Small intestine (tissue), 7 donors: ENCODE results near the gene JSRP1. TPM values are rescaled to one million over a fixed set of nuclear protein-coding genes. Genes with fewer than 3 reads are reported as not detected.

Experiments
- DNase-seq, 2 donors: peaks; one replicate each; pipeline versions ENCODE4 v3.0.0 to v3.0.0-alpha.2; 2013
- FAIRE-seq: peaks from 2 replicates; lab custom pipeline; 2012; peaks lifted over from hg19 to GRCh38; lab: Jason Lieb, UNC
- H3K27ac ChIP-seq, 3 donors: one replicate each; pipeline ENCODE4 v1.5.1; 2013; ENCODE audit warnings: low read length in 2 of 3, mild to moderate bottlenecking in 2 of 3, control low read depth in 1 of 3, inconsistent platforms in 1 of 3, low read depth in 1 of 3, moderate library complexity in 1 of 3
- H3K27me3 ChIP-seq, 3 donors: one replicate each; pipeline ENCODE4 v1.6.1; 2013; ENCODE audit warnings: low read length in 3 of 3, inconsistent platforms in 1 of 3; ENCODE audit not compliant: control insufficient read depth in 3 of 3, insufficient read depth in 3 of 3
- H3K36me3 ChIP-seq, 3 donors: one replicate each; pipeline ENCODE4 v1.6.1; 2013; ENCODE audit warnings: low read length in 3 of 3, inconsistent platforms in 1 of 3, low read depth in 1 of 3, mild to moderate bottlenecking in 1 of 3, moderate library complexity in 1 of 3; ENCODE audit not compliant: control insufficient read depth in 3 of 3, insufficient read depth in 2 of 3
- H3K4me1 ChIP-seq, 3 donors: one replicate each; pipeline ENCODE4 v1.6.1; 2013; ENCODE audit warnings: low read length in 2 of 3, inconsistent platforms in 1 of 3, low read depth in 1 of 3, mild to moderate bottlenecking in 1 of 3, moderate library complexity in 1 of 3; ENCODE audit not compliant: control insufficient read depth in 3 of 3, insufficient read depth in 2 of 3
- H3K4me3 ChIP-seq, 3 donors: one replicate each; pipeline ENCODE4 v1.5.1; 2013; ENCODE audit warnings: low read length in 3 of 3, control low read depth in 1 of 3, inconsistent platforms in 1 of 3, low read depth in 1 of 3, mild to moderate bottlenecking in 1 of 3, moderate library complexity in 1 of 3
- H3K9me3 ChIP-seq, 2 donors: one replicate each; pipeline ENCODE4 v1.6.1; 2013; ENCODE audit warnings: low read depth in 1 of 2, low read length in 1 of 2; ENCODE audit not compliant: control insufficient read depth in 2 of 2, insufficient read depth in 1 of 2
- WGBS, 3 donors: extraction: QIAGEN DNeasy Blood & Tissue Kit; methylation state at CpG; one replicate each; pipeline ENCODE4 v1.1.7; 2013; 5-methylcytosine and 5-hydroxymethylcytosine counted together
- polyA plus RNA-seq, 4 donors: library from polyadenylated mRNA; stranded (reverse) in 3 of 4; unstranded in 1 of 4; fragments of 200-250 nt in 3 of 4; fragments of 120-200 nt in 1 of 4; gene quantifications; one replicate each; pipeline versions ENCODE4 v1.2.1 to v1.2.3, GENCODE V29; 2013
- donor health status: healthy with polysubstance abuse.
- donor health status: control.
- donor health status: control.
- donor health status: Bipolar disorder and iron deficiency.
- donor health status: healthy.

The JSRP1 gene
- polyA plus RNA-seq, 4 donors, result 0.69 to 2.4 (median 1.6) TPM

DNA sequence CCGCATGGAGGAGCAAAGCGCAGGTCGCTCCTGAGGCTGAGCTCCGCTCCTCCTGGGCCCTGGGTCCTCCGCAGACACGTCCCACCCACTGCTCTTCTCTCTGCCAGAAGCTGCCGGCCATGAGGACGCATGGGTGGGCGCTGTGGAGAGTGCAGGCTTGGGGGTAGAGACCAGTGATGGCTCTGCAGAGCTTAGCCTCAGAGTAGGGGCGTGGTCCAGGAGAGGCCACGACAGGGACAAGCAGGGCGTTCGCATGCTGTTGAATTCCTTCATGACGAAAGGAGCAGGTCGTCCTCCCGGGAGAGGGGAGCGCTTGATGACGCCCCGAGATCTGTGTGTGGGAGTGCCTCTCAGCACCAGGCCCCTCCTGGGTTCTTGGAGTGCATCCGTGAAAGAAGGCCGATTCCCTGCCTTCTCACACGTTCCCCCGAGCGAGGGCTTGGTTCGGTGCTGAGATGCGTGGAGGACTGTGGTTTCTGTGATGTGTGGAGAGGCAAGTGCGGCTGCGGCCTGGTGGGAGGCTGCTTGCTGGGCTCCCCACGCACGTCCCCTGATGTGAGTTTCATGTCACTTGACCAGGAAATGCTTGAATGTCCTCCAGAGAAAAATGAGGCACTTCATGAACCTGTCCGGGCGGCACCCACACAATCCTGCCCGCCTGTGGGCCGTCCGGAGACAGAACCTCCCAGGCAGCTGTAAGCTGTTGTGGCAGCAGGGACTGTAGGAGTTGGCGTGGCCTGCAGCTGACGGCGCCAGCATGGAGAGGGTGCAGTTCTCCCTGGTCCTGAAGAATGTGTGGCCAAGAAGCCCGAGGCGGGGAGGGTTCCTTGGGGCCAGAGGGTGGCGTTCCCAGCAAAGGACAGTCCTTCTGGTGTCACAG is 15.1 kb downstream of the JSRP1 start:
- FAIRE-seq (no peak), DNase-seq (peak; percentile 66 to 77)
- peaks cover 17 to 79% (median 27%) of the 10 kb centered on the region in 3 donors for H3K36me3 ChIP-seq
- peaks cover 11 to 74% (median 21%) of the 10 kb centered on the region in 3 donors for H3K4me1 ChIP-seq
- no peaks in the 10 kb centered on the region for H3K27me3 ChIP-seq
- H3K4me3 ChIP-seq, result peak overlapping the region in 1 of 3 donors; percentile 44
- peaks cover 0 to 2% of the 10 kb centered on the region in 2 donors for H3K9me3 ChIP-seq
- H3K27ac ChIP-seq, result peak overlapping the region; percentile 53 to 93 (median 79)
- 30 to 63% (median 45%) methylated on average over 41 of the region's 41 CpGs for WGBS, 3 donors

DNA sequence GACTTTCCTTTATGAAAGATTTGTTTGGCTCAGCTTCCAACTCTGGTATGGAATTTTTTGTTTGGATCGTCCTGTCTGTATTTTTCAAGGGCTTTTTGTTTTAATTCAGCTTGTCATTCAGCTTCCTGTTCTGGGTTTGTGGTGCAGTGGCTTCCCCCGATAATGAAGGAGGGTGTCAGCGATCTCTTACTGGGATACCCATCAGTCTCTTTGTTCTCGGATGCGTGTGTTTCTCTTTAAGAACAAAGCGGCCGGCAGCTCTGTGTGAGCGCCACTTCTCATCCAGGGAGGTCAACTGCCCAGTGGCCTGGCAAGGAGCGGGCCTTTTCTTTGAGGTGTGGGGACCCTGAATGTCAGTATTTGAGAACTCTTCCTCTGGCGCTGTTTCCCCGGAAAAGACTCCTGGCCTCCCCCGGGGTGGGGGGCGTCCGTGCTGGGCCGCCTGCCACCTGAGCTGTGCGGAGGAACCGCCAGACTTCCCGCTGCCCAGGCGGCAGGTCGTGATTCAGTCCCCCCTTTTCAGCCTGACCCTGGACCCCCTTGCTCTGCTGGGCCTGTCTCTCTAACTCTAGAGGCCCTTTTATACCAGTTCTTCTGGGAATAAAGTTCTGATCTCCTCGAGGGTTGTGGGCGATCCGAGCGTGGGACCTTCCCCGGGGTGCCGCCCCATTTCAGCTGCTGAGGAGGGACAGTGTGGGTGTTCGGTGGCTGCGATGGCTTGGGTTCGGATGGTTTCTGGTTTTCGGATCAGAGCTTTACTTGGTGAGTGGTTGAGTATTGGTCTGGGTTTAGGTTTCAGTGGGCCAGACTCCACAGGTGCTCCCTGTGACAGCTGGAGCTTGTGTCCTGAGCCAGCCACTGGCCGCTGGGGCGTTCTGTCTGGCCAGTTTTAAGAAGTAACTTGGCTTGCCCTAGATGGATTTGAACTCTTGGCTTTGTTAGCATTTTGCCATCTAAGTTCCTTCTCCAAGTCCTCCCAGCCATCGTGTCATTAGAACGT is 16.1 kb downstream of the JSRP1 start:
- WGBS, 3 donors, result 33 to 52% (median 34%) methylated on average over 34 of the region's 34 CpGs
- Histone ChIP-seq H3K36me3 (peaks cover 8 to 69% (median 17%) of the 10 kb centered on the region in 3 donors), H3K4me3 (peak overlapping the region; percentile 18 to 44 (median 40)), H3K9me3 (peaks cover 0 to 2% of the 10 kb centered on the region in 2 donors), H3K4me1 (peaks cover 11 to 76% (median 21%) of the 10 kb centered on the region in 3 donors), H3K27ac (peak overlapping the region; percentile 52 to 93 (median 79)), H3K27me3 (no peaks in the 10 kb centered on the region)
- no peak for FAIRE-seq
- no peak for DNase-seq

DNA sequence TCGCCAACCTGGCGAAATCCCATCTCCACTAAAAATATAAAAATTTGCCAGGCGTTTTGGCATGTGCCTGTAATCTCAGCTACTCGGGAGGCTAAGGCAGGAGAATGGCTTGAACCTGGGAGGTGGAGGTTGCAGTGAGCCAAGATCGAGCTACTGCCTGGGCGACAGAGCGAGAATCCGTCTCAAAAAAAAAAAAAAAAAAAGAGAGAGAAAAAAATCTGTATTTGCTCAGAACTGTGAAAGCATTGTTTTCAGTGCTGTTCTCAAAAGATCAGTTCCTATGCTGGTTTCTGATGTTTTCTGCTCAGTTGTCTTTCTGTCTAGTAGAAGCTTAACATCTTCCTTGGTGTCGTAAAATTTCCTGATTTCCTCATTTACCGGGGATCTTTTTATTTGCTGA is 17.0 kb downstream of the JSRP1 start:
- FAIRE-seq (no peak), DNase-seq (no peak)
- H3K9me3 ChIP-seq, result peaks cover 0 to 2% of the 10 kb centered on the region in 2 donors
- peaks cover 11 to 78% (median 20%) of the 10 kb centered on the region in 3 donors for H3K4me1 ChIP-seq
- H3K27me3 ChIP-seq, result no peaks in the 10 kb centered on the region
- no peak overlapping the region for H3K4me3 ChIP-seq
- 49 to 57% (median 55%) methylated on average over 10 of the region's 10 CpGs for WGBS, 3 donors
- H3K36me3 ChIP-seq, result peaks cover 2 to 69% (median 10%) of the 10 kb centered on the region in 3 donors
- peak overlapping the region in 1 of 3 donors; percentile 93 for H3K27ac ChIP-seq

DNA sequence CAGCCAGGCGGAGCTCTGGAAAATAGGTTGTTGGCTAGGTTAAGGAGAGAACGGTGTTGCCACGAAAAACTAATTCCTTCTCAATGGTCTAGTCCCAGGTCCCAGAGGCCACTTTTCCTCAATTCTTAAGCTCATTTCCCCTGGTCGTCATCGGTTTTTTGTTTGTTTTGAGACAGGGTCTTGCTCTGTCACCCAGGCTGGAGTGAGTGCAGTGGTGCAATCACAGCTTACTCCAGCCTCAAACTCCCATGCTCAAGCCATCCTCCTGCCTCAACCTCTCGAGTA is 18.4 kb downstream of the JSRP1 start:
- H3K27me3 ChIP-seq, result no peaks in the 10 kb centered on the region
- peak overlapping the region in 2 of 3 donors; percentile 97 to 99 for H3K27ac ChIP-seq
- peaks cover 9 to 77% (median 11%) of the 10 kb centered on the region in 3 donors for H3K4me1 ChIP-seq
- peaks cover 0 to 69% (median 5%) of the 10 kb centered on the region in 3 donors for H3K36me3 ChIP-seq
- DNase-seq (no peak), FAIRE-seq (no peak)
- WGBS, 3 donors, result 59 to 81% (median 78%) methylated on average over 6 of the region's 6 CpGs
- peak overlapping the region in 1 of 3 donors; percentile 71 for H3K4me3 ChIP-seq
- H3K9me3 ChIP-seq, result peaks cover 0 to 2% of the 10 kb centered on the region in 2 donors

DNA sequence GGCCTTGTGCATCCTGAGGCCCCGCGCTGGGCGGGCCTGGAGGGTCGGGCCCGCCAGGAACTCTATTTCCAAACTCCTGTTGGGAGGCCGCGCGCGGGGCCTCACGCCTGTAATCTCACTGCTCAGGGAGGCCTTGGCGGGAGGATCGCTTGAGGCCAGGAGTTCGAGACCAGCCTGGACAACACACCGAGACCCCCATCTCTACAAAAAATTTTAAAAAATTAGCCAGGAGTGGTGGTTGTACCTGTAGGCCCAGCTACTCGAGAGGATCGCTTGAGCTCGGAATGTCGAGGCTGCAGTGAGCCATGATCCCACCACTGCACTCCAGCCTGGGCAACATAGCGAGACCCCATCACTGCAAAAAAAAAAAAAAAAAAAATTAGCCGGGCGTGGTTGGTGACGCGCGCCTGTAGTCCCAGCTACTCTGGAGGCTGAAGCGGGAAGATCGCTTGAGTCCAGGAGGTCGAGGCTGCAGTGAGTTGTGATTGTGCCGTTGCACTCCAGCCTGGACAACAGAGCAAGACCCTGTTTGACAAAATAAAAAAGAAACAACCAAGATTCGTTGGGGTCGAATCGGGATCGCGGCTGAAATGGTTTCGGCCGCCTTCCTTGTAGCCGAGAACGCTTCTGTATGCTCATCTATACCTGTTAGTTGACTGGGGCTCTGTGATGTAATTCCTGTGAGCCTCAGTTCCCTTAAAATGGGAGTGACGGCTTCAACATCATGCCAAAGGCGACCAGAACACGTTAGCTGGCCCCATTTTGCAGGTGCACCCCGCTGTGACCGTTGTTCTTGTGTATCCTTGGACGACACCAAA is 19.0 kb downstream of the JSRP1 start:
- Histone ChIP-seq H3K4me3 (peak overlapping the region; percentile 71 to 98 (median 80)), H3K4me1 (peaks cover 4 to 71% (median 11%) of the 10 kb centered on the region in 3 donors), H3K36me3 (peaks cover 3 to 70% (median 5%) of the 10 kb centered on the region in 3 donors), H3K27ac (peak overlapping the region; percentile 97 to 100 (median 99)), H3K27me3 (no peaks in the 10 kb centered on the region), H3K9me3 (peaks cover 0 to 2% of the 10 kb centered on the region in 2 donors)
- 33 to 42% (median 39%) methylated on average over 42 to 43 of the region's 43 CpGs for WGBS, 3 donors
- FAIRE-seq (no peak), DNase-seq (no peak)

DNA sequence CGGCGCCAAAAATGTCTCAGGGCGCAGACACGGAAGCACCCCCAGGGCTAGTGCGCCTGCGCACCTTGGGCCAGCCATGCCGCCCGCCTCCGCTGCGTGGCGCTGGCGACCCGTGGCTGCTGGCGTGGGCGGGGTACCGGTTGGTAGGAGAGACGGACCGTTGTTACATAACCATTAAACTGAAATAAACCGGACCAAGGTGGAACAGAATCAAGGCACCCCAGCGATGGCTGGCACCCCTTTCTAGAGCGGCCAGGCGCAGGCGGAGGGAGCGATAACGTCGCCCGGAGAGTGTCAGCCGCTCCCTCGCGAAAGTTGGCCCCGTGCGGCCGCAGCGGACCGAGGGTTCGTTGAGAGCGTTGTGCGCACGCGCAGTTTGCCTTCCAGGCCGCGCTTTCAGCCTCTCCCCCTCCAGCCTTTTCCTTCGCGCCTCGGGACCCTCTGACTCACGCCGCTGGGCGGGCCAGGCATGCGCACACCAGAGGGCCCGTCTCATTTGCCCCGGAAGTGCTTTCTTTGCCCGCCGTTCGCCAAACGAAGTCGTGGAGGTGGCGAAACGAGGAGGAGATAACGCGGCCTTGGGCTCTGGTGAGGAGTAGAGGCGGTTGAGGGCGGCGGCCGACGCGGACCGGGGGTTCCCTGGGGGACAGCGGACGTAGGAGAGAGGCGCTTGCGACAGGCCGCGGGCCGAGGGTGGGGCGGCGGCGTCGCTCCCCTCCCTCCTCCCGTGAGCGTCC is 19.7 kb downstream of the JSRP1 start, which contains the start of the genes PLEKHJ1 and SF3A2:
Gene PLEKHJ1, minus strand, starts transcription at position 16 of the 737 bp plus-strand sequence. CDS start 81 bp downstream, outside the sequence.
Gene SF3A2, plus strand, starts transcription at position 511 of the 737 bp plus-strand sequence. CDS start 6,595 bp downstream, outside the sequence.
- Histone ChIP-seq H3K27me3 (no peaks in the 10 kb centered on the region), H3K4me1 (peaks cover 4 to 64% (median 11%) of the 10 kb centered on the region in 3 donors), H3K9me3 (peaks cover 0 to 2% of the 10 kb centered on the region in 2 donors), H3K36me3 (peaks cover 4 to 72% (median 5%) of the 10 kb centered on the region in 3 donors), H3K27ac (peak within 1 kb of the TSS; percentile 97 to 100 (median 99)), H3K4me3 (peak within 1 kb of the TSS; percentile 71 to 98 (median 83))
- FAIRE-seq (no peak), DNase-seq (peak; percentile 97 to 99)
- 0% methylated on average over 77 to 80 of the region's 80 CpGs for WGBS, 3 donors

DNA sequence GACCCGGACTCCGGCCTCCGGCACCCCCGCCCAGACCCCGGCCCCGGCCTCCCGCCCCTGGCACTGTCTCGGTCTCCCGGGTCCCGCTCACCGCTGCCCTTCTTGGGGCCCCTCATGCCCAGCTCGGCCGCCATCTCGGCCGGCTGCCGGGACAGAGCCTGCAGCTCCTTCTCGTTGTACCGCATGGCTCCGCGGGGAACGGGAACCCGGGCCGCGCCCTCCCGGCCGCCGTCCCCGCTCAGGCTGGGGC is 20.2 kb downstream of the JSRP1 start:
- FAIRE-seq, result no peak
- Histone ChIP-seq H3K4me3 (peak overlapping the region; percentile 71 to 98 (median 83)), H3K27me3 (no peaks in the 10 kb centered on the region), H3K9me3 (peaks cover 0 to 2% of the 10 kb centered on the region in 2 donors), H3K36me3 (peaks cover 4 to 72% (median 5%) of the 10 kb centered on the region in 3 donors), H3K27ac (peak overlapping the region; percentile 97 to 100 (median 99)), H3K4me1 (peaks cover 4 to 60% (median 10%) of the 10 kb centered on the region in 3 donors)
- WGBS, 3 donors, result 0 to 1% (median 1%) methylated on average over 13 to 28 of the region's 28 CpGs
- DNase-seq, result no peak
